Upper lobe of right lung (tissue), 1 donor: Measurements from ENCODE around the gene LRFN2. TPM values are rescaled to one million over a fixed set of nuclear protein-coding genes. Genes with fewer than 3 reads are reported as not detected.

Source experiments
- ATAC-seq: fragments of 200-7000 bp; cut with Tn5 transposase; one replicate; pipeline ENCODE4 v1.9.1; 2020; ENCODE audit warnings: mild to moderate bottlenecking, moderate library complexity
- DNase-seq: peaks from one replicate; pipeline ENCODE4 v3.0.0-alpha.2; 2020
- H3K27ac ChIP-seq: fragments of 200-600 bp; one replicate; pipeline ENCODE4 v1.8.0; 2022
- H3K27me3 ChIP-seq: fragments of 200-600 bp; one replicate; pipeline ENCODE4 v1.8.0; 2022; ENCODE audit warnings: mild to moderate bottlenecking
- H3K36me3 ChIP-seq: fragments of 200-600 bp; one replicate; pipeline ENCODE4 v1.8.0; 2022
- H3K4me1 ChIP-seq: fragments of 200-600 bp; one replicate; pipeline ENCODE4 v1.8.0; 2022
- H3K4me3 ChIP-seq: fragments of 200-600 bp; one replicate; pipeline ENCODE4 v1.8.0; 2022; ENCODE audit warnings: mild to moderate bottlenecking
- H3K9me3 ChIP-seq: fragments of 200-600 bp; one replicate; pipeline ENCODE4 v1.8.0; 2022
- intact Hi-C: fragments of 100-400 bp; cut with DNase I; formaldehyde crosslinking; loops from one replicate; pipeline ENCODE4 v1.11.0; 2022
- total RNA-seq: library from RNA; stranded (reverse); fragmentation: NEBNext Ultra II Directional; extraction: Animal tissue kit (Norgen Biotek cat#: 25700); gene quantifications from one replicate; pipeline ENCODE4 v1.2.1, GENCODE V29; 2021
- TF ChIP-seq, protein P1 (sequence below): fragments of 200-600 bp; IDR thresholded peaks from one replicate; pipeline ENCODE4 v1.8.0; 2022; ENCODE audit warnings: antibody characterized with exemption
- donor health status: DM: no; HTN: yes; CAD: no; lungs with severe emphysema.

Gene LRFN2
- total RNA-seq, 1 donor from 2014 or later = not detected

DNA sequence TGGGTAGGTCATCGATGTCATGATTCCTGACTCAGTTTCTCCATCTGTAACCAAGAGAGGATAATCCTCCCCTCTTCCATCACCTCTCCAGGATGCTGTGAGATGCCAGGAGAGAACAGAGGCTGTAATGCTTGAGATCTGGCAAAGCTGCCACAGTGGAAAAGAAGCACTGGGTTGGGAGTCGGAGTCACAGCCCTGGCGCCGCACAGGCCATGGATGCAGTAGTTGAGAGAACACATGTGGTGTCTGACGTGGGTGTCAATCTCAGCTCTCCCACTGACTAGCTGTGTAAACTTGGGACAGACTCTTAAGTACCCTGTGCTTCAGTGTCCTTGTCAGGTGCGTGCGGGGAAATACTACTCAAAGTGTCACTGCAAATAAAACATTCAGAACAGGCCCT is 47.3 kb downstream of the LRFN2 start:
- TF ChIP-seq, protein P1, sequence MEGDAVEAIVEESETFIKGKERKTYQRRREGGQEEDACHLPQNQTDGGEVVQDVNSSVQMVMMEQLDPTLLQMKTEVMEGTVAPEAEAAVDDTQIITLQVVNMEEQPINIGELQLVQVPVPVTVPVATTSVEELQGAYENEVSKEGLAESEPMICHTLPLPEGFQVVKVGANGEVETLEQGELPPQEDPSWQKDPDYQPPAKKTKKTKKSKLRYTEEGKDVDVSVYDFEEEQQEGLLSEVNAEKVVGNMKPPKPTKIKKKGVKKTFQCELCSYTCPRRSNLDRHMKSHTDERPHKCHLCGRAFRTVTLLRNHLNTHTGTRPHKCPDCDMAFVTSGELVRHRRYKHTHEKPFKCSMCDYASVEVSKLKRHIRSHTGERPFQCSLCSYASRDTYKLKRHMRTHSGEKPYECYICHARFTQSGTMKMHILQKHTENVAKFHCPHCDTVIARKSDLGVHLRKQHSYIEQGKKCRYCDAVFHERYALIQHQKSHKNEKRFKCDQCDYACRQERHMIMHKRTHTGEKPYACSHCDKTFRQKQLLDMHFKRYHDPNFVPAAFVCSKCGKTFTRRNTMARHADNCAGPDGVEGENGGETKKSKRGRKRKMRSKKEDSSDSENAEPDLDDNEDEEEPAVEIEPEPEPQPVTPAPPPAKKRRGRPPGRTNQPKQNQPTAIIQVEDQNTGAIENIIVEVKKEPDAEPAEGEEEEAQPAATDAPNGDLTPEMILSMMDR = no peak
- ATAC-seq = no peak
- Histone ChIP-seq H3K4me3 (no peak overlapping the region), H3K27ac (no peak overlapping the region), H3K27me3 (peaks cover 3% of the 10 kb centered on the region), H3K9me3 (no peaks in the 10 kb centered on the region), H3K36me3 (no peaks in the 10 kb centered on the region), H3K4me1 (no peaks in the 10 kb centered on the region)
- DNase-seq = no peak
- intact Hi-C loops = no loop called here

GRCh38 chr6:40538556-40538955 is 48.6 kb downstream of the LRFN2 start:
- no peak overlapping the region for H3K4me3 ChIP-seq
- no peaks in the 10 kb centered on the region for H3K4me1 ChIP-seq
- no peak for ATAC-seq
- intact Hi-C loops = no loop called here
- no peaks in the 10 kb centered on the region for H3K36me3 ChIP-seq
- H3K27me3 ChIP-seq = peaks cover 3% of the 10 kb centered on the region
- DNase-seq = no peak
- TF ChIP-seq, protein P1 = no peak
- H3K9me3 ChIP-seq = no peaks in the 10 kb centered on the region
- H3K27ac ChIP-seq = no peak overlapping the region

DNA sequence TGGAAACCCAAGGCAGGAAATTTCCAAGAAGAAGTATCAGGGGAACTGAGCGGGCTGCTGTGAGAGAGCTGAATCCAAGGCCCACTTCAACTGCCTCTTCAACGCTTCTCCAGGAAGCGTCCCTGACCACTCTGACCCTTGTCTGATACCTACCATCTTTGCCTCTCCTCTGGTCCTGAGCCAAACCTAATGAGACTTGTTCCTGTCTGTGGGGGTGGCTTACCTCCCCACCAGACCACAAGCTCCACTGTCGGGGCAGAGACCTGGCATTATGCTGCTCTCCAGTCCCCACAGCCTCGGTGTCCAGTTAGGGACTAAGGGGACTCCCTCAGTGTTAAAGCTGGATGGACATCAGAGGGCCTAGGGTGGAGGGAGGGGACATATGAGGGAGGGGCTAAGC is 49.7 kb downstream of the LRFN2 start:
- H3K27ac ChIP-seq = no peak overlapping the region
- DNase-seq (no peak), ATAC-seq (no peak)
- H3K27me3 ChIP-seq = peaks cover 3% of the 10 kb centered on the region
- intact Hi-C loops = no loop called here
- TF ChIP-seq, protein P1 = no peak
- H3K9me3 ChIP-seq = no peaks in the 10 kb centered on the region
- H3K4me3 ChIP-seq = no peak overlapping the region
- H3K4me1 ChIP-seq = no peaks in the 10 kb centered on the region
- H3K36me3 ChIP-seq = no peaks in the 10 kb centered on the region

GRCh38 chr6:40536442-40536841 is 50.7 kb downstream of the LRFN2 start:
- Histone ChIP-seq H3K4me3 (no peak overlapping the region), H3K4me1 (no peaks in the 10 kb centered on the region), H3K36me3 (no peaks in the 10 kb centered on the region), H3K9me3 (no peaks in the 10 kb centered on the region), H3K27me3 (peaks cover 3% of the 10 kb centered on the region), H3K27ac (no peak overlapping the region)
- intact Hi-C loops = no loop called here
- DNase-seq (no peak), ATAC-seq (no peak)
- TF ChIP-seq, protein P1 = no peak

GRCh38 chr6:40535819-40536380 is 51.3 kb downstream of the LRFN2 start:
- DNase-seq = no peak
- Histone ChIP-seq H3K4me3 (no peak overlapping the region), H3K36me3 (no peaks in the 10 kb centered on the region), H3K4me1 (no peaks in the 10 kb centered on the region), H3K27me3 (peaks cover 3% of the 10 kb centered on the region), H3K9me3 (no peaks in the 10 kb centered on the region), H3K27ac (no peak overlapping the region)
- TF ChIP-seq, protein P1 = no peak
- intact Hi-C loops = no loop called here
- ATAC-seq = no peak
